ENCODE data around the gene ALX4.

- TF ChIP-seq CTCF (conservative IDR thresholded peaks at IDR 0.05; ENCODE audit: low read length) (no peak), EZH2phosphoT487 (IDR thresholded peaks at IDR 0.05; ENCODE audit: borderline replicate concordance, low read depth, low read length) (no peak)
These were observed 6.2 kb upstream of the ALX4 start for GRCh38 chr11:44315947-44316658.

Measured in OCI-LY7 (cell line).